ENCODE measurements around the gene SEPTIN8. TPM values are rescaled to one million over a fixed set of nuclear protein-coding genes. Genes with fewer than 3 reads are reported as not detected.

SEPTIN8 gene
- total and polyA plus RNA-seq, 2 of the 8 experiments (the other 6 are each of a cell fraction or from before 2014, with no cell fraction given) = 21.2 to 33.0 TPM

DNA sequence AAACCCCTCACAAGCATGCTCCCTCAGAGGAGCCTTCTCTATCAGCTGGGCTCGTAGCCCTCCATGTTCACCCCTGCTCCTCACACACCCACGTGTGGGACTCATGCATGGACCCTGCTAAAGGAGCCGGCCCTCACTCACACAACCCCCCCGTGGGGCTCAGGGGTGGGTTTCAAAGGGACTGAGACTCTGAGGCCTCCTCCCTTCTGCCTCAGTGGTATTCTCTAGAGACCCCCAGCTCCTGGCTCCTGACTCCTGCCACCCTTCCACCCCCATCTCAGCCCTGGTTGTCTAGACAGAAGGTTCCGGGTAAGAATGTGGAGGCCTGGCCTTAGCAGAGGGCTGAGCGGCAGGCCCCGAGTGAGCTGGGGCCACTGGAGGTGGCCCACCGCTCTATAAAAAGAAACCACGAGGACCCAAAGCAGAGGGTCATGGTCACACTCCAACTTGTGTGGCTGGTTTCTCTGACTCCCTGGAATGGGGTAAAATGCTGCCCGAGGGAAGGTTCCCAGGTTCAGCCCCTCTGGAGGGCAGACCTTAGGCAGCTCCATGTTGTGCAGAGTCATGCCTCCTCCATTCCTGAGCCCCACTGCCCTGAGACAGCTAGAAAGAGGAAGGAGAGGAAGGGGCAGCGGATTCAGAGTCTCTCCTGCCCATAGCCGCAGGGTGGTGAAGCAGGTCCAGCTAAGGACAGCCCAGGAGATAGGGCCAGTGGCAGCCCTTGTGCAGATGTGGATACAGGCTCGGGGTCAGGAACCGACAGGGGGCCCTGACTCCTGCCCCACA lies 10.8 kb downstream of the SEPTIN8 start (continued):
- TF ChIP-seq, protein P1, sequence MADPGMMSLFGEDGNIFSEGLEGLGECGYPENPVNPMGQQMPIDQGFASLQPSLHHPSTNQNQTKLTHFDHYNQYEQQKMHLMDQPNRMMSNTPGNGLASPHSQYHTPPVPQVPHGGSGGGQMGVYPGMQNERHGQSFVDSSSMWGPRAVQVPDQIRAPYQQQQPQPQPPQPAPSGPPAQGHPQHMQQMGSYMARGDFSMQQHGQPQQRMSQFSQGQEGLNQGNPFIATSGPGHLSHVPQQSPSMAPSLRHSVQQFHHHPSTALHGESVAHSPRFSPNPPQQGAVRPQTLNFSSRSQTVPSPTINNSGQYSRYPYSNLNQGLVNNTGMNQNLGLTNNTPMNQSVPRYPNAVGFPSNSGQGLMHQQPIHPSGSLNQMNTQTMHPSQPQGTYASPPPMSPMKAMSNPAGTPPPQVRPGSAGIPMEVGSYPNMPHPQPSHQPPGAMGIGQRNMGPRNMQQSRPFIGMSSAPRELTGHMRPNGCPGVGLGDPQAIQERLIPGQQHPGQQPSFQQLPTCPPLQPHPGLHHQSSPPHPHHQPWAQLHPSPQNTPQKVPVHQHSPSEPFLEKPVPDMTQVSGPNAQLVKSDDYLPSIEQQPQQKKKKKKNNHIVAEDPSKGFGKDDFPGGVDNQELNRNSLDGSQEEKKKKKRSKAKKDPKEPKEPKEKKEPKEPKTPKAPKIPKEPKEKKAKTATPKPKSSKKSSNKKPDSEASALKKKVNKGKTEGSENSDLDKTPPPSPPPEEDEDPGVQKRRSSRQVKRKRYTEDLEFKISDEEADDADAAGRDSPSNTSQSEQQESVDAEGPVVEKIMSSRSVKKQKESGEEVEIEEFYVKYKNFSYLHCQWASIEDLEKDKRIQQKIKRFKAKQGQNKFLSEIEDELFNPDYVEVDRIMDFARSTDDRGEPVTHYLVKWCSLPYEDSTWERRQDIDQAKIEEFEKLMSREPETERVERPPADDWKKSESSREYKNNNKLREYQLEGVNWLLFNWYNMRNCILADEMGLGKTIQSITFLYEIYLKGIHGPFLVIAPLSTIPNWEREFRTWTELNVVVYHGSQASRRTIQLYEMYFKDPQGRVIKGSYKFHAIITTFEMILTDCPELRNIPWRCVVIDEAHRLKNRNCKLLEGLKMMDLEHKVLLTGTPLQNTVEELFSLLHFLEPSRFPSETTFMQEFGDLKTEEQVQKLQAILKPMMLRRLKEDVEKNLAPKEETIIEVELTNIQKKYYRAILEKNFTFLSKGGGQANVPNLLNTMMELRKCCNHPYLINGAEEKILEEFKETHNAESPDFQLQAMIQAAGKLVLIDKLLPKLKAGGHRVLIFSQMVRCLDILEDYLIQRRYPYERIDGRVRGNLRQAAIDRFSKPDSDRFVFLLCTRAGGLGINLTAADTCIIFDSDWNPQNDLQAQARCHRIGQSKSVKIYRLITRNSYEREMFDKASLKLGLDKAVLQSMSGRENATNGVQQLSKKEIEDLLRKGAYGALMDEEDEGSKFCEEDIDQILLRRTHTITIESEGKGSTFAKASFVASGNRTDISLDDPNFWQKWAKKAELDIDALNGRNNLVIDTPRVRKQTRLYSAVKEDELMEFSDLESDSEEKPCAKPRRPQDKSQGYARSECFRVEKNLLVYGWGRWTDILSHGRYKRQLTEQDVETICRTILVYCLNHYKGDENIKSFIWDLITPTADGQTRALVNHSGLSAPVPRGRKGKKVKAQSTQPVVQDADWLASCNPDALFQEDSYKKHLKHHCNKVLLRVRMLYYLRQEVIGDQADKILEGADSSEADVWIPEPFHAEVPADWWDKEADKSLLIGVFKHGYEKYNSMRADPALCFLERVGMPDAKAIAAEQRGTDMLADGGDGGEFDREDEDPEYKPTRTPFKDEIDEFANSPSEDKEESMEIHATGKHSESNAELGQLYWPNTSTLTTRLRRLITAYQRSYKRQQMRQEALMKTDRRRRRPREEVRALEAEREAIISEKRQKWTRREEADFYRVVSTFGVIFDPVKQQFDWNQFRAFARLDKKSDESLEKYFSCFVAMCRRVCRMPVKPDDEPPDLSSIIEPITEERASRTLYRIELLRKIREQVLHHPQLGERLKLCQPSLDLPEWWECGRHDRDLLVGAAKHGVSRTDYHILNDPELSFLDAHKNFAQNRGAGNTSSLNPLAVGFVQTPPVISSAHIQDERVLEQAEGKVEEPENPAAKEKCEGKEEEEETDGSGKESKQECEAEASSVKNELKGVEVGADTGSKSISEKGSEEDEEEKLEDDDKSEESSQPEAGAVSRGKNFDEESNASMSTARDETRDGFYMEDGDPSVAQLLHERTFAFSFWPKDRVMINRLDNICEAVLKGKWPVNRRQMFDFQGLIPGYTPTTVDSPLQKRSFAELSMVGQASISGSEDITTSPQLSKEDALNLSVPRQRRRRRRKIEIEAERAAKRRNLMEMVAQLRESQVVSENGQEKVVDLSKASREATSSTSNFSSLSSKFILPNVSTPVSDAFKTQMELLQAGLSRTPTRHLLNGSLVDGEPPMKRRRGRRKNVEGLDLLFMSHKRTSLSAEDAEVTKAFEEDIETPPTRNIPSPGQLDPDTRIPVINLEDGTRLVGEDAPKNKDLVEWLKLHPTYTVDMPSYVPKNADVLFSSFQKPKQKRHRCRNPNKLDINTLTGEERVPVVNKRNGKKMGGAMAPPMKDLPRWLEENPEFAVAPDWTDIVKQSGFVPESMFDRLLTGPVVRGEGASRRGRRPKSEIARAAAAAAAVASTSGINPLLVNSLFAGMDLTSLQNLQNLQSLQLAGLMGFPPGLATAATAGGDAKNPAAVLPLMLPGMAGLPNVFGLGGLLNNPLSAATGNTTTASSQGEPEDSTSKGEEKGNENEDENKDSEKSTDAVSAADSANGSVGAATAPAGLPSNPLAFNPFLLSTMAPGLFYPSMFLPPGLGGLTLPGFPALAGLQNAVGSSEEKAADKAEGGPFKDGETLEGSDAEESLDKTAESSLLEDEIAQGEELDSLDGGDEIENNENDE (IDR thresholded peaks at IDR 0.05; ENCODE audit: insufficient replicate concordance, low read length) = no peak
- TF ChIP-seq GABPA (IDR thresholded peaks at IDR 0.05; ENCODE audit: borderline replicate concordance, insufficient read depth, low read length) = no peak
- no peak for TF ChIP-seq BCL11A (IDR thresholded peaks at IDR 0.05; ENCODE audit: low read depth in 2 of 2, low read length in 2 of 2)
- TF ChIP-seq, protein P2, sequence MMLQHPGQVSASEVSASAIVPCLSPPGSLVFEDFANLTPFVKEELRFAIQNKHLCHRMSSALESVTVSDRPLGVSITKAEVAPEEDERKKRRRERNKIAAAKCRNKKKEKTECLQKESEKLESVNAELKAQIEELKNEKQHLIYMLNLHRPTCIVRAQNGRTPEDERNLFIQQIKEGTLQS (IDR thresholded peaks at IDR 0.05; ENCODE audit: insufficient read depth, low read depth, low read length) = no peak
- no peak for TF ChIP-seq SP1 (IDR thresholded peaks at IDR 0.05; ENCODE audit: low read depth, low read length)
- no peak for TF ChIP-seq SAP30 (IDR thresholded peaks at IDR 0.05; ENCODE audit: insufficient read depth, insufficient replicate concordance, low read length)
- TF ChIP-seq KDM5A (IDR thresholded peaks at IDR 0.05; ENCODE audit: low read length) = no peak
- no peak for TF ChIP-seq SP4 (IDR thresholded peaks at IDR 0.05; ENCODE audit: low read length)
- no peak for TF ChIP-seq SRF (IDR thresholded peaks at IDR 0.05; ENCODE audit: low read depth, low read length)

Measured in H1 (cell line).